GM12865 (cell line): ENCODE measurements around the gene TMEM79.
A peak's percentile ranks its signal among the peaks of the same experiment; 100 is the strongest.

Source experiments
- DNase-seq: peaks from one replicate; pipeline ENCODE4 v3.0.0; 2010; ENCODE audit warnings: low read depth
- H3K4me3 ChIP-seq: 2 replicates; pipeline ENCODE4 v1.5.1; 2011; ENCODE audit warnings: mild to moderate bottlenecking, low read depth, low read length, control low read depth
- TF ChIP-seq, protein P1 (sequence below): IDR thresholded peaks from 2 replicates; pipeline ENCODE4 v1.5.1; 2011; ENCODE audit warnings: low read length, control low read depth, low read depth, inconsistent platforms; ENCODE audit not compliant: insufficient read depth; ENCODE audit errors: missing control alignments

Gene TMEM79, protein sequence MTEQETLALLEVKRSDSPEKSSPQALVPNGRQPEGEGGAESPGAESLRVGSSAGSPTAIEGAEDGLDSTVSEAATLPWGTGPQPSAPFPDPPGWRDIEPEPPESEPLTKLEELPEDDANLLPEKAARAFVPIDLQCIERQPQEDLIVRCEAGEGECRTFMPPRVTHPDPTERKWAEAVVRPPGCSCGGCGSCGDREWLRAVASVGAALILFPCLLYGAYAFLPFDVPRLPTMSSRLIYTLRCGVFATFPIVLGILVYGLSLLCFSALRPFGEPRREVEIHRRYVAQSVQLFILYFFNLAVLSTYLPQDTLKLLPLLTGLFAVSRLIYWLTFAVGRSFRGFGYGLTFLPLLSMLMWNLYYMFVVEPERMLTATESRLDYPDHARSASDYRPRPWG

DNA sequence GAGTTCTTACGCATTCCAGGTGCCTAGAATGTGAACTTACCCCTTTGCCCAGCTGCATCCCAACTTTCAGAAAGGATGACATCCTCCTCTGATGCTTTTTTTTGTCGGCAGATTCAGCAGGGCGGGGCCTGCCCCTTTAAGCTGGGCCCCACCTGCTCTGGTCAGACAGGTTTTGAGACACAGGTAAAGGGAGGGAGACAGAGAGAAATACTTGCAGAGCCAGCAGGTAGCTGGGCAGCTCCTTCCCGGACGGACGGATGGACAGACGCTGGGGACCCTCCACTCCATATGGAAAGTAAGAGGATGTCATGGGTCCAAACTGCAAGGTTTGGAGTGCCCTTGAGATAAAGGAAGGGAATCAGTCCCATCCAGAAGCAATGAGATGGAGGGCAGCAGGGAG, at the start of gene TMEM79:
TSS of gene TMEM79 (plus strand) at position 214 of the 400 bp plus-strand sequence. CDS start 902 bp downstream, outside the sequence.
- TF ChIP-seq, protein P1, sequence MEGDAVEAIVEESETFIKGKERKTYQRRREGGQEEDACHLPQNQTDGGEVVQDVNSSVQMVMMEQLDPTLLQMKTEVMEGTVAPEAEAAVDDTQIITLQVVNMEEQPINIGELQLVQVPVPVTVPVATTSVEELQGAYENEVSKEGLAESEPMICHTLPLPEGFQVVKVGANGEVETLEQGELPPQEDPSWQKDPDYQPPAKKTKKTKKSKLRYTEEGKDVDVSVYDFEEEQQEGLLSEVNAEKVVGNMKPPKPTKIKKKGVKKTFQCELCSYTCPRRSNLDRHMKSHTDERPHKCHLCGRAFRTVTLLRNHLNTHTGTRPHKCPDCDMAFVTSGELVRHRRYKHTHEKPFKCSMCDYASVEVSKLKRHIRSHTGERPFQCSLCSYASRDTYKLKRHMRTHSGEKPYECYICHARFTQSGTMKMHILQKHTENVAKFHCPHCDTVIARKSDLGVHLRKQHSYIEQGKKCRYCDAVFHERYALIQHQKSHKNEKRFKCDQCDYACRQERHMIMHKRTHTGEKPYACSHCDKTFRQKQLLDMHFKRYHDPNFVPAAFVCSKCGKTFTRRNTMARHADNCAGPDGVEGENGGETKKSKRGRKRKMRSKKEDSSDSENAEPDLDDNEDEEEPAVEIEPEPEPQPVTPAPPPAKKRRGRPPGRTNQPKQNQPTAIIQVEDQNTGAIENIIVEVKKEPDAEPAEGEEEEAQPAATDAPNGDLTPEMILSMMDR: no peak
- no peak for DNase-seq

DNA sequence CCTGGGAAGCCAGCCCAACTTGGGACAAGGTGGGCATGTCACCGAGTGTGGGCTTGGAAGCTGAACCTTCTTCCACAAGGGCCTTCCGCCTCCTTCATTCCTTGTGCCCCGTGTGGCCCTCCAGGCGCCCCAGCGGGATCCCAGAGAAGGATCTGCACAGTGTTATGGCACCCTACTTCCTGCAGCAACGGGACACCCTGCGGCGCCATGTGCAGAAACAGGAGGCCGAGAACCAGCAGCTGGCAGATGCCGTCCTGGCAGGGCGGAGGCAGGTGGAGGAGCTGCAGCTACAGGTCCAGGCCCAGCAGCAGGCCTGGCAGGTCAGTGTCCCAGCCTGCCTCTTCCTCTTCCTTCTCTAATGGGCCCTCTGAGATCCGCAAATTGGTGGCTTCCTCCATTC, 48.0 kb upstream of the TMEM79 start:
- no peak overlapping the region for H3K4me3 ChIP-seq
- DNase-seq: no peak
- TF ChIP-seq, protein P1: no peak

More for the DNA sequence above, at the start of gene TMEM79:
- peak within 1 kb of the TSS; percentile 76 for H3K4me3 ChIP-seq

DNA sequence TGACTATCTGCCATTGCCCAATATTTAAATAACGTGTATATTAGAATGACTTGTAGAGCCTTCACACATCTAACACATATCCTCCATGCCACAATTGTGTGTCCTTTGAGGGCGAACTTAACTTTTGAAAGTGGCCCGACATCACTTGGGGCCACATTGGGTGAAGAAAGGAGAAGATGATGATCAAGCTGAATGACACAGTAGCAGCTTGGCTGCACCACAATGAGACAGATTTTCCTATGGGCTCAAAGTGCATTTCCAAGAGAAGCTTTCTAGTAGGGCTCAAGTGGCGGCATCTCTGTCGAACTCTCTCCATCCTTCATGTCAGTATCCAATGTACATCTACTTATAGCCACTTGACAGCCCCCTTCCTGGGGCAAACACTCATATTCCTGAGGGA, 45.9 kb upstream of the TMEM79 start:
- TF ChIP-seq, protein P1: no peak
- no peak overlapping the region for H3K4me3 ChIP-seq
- DNase-seq: no peak

DNA sequence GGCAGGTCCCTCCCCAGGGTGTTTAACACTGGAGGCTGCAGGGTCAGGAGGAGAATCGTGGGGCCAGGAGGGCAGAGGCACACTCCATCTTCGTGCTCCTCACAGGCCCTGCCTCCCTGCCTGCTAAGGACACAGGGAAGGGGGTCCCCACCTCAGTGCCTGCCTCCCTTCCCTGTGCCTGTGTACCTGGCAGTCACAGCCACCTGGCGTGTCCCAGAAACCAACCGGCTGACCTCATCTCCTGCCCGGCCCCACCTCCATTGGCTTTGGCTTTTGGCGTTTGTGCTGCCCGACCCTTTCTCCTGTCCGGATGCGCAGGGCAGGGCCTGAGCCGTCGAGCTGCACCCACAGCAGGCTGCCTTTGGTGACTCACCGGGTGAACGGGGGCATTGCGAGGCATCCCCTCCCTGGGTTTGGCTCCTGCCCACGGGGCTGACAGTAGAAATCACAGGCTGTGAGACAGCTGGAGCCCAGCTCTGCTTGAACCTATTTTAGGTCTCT, 42.8 kb upstream of the TMEM79 start:
- TF ChIP-seq, protein P1: no peak
- DNase-seq: no peak
- no peak overlapping the region for H3K4me3 ChIP-seq

DNA sequence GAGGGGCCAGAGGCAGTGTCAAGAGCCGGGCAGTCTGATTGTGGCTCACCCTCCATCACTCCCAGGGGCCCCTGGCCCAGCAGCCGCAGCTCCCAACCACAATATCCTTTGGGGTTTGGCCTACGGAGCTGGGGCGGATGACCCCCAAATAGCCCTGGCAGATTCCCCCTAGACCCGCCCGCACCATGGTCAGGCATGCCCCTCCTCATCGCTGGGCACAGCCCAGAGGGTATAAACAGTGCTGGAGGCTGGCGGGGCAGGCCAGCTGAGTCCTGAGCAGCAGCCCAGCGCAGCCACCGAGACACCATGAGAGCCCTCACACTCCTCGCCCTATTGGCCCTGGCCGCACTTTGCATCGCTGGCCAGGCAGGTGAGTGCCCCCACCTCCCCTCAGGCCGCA, 42.2 kb upstream of the TMEM79 start, which contains the start of gene BGLAP:
TSS of gene BGLAP (plus strand) at position 259 of the 400 bp plus-strand sequence. CDS start at position 307, 48 bp downstream.
- DNase-seq: no peak
- H3K4me3 ChIP-seq: no peak within 1 kb of the TSS
- TF ChIP-seq, protein P1: no peak

DNA sequence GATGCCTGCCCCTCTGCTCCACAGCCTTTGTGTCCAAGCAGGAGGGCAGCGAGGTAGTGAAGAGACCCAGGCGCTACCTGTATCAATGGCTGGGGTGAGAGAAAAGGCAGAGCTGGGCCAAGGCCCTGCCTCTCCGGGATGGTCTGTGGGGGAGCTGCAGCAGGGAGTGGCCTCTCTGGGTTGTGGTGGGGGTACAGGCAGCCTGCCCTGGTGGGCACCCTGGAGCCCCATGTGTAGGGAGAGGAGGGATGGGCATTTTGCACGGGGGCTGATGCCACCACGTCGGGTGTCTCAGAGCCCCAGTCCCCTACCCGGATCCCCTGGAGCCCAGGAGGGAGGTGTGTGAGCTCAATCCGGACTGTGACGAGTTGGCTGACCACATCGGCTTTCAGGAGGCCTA, 41.4 kb upstream of the TMEM79 start:
- TF ChIP-seq, protein P1: no peak
- DNase-seq: no peak
- no peak overlapping the region for H3K4me3 ChIP-seq

DNA sequence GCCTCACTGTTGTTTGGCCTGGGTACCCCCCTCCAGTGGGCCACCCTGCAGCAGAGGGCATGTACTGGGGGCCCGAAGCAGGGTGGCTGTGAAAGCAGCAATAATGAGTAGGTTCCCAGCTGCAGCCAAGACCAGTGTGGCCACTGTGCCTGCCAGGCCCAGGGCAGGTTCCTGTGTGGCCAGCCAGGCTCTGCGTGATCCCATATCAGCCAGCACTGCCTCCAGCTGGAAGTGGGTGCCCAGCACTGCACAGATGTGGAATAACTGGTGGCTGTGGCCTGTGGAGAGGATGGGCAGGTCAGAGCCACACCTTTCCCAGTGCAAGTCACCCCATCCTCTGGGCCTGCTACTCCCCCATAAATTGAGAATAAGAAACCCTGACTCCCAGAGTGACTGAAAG, 40.0 kb upstream of the TMEM79 start:
- TF ChIP-seq, protein P1: no peak
- H3K4me3 ChIP-seq: no peak overlapping the region
- DNase-seq: no peak
